B cell (primary cell): Measurements from ENCODE around the gene STON2. TPM values are rescaled to one million over a fixed set of nuclear protein-coding genes. Genes with fewer than 3 reads are reported as not detected.

Experiments used
- ATAC-seq: fragments of 200-7000 bp; cut with Tn5 transposase; one replicate; pipeline ENCODE4 v1.10.0; 2021; ENCODE audit warnings: low read depth, mild to moderate bottlenecking, moderate number of reproducible peaks, moderate library complexity
- CTCF ChIA-PET: fragments of 350-600 bp; sonication (Branson Sonifier 250); formaldehyde crosslinking; loops from one replicate; lab custom pipeline; 2021; ENCODE audit warnings: antibody characterized with exemption, inconsistent platforms; lab: Charles Lee
- POLR2A ChIA-PET: fragments of 350-600 bp; sonication (Branson Sonifier 250); formaldehyde crosslinking; loops from one replicate; lab custom pipeline; 2021; ENCODE audit warnings: antibody characterized with exemption; lab: Charles Lee
- DNase-seq: peaks from one replicate; pipeline ENCODE4 v3.0.0; 2013
- H2AFZ ChIP-seq: 2 replicates; pipeline ENCODE4 v1.6.1; 2012; ENCODE audit warnings: mild to moderate bottlenecking, low read depth, low read length; ENCODE audit not compliant: insufficient read depth, poor library complexity, severe bottlenecking
- H3K27ac ChIP-seq, 2 donors: 1 replicate in 1 of 2; 2 replicates in 1 of 2; pipeline ENCODE4 v1.5.1; 2012 to 2013; ENCODE audit warnings: low read length in 2 of 2, mild to moderate bottlenecking in 2 of 2, moderate library complexity in 1 of 2
- H3K27me3 ChIP-seq, 4 experiments: fragments of 200-600 bp in 1 of 4; sonication (generic) in 1 of 4; replicated peaks in 1 of 4; 1 replicate in 2 of 4; 2 replicates in 2 of 4; pipeline versions ENCODE4 v1.6.1 to v1.7.0; 2013 to 2016; ENCODE audit warnings: low read length in 3 of 4, mild to moderate bottlenecking in 2 of 4, mixed read lengths in 1 of 4, moderate library complexity in 1 of 4; ENCODE audit not compliant: insufficient read depth in 4 of 4, control insufficient read depth in 3 of 4; ENCODE audit errors: control extremely low read depth in 1 of 4
- H3K36me3 ChIP-seq, 2 experiments: replicated peaks in 1 of 2; 1 replicate in 1 of 2; 2 replicates in 1 of 2; pipeline versions ENCODE4 v1.6.1 to v1.7.1; 2013; ENCODE audit warnings: low read length in 1 of 2; ENCODE audit not compliant: insufficient read depth in 2 of 2, control insufficient read depth in 1 of 2; ENCODE audit errors: control extremely low read depth in 1 of 2, extremely low read depth in 1 of 2
- H3K4me1 ChIP-seq, 2 donors: fragments of 200-600 bp in 1 of 2; sonication (generic) in 1 of 2; 1 replicate in 1 of 2; 2 replicates in 1 of 2; pipeline versions ENCODE4 v1.5.1 to v1.6.1; 2013 to 2017; ENCODE audit warnings: low read length in 2 of 2; ENCODE audit not compliant: control insufficient read depth in 2 of 2, insufficient read depth in 2 of 2
- H3K4me2 ChIP-seq: replicated peaks from 2 replicates; pipeline ENCODE3; 2012; ENCODE audit warnings: mild to moderate bottlenecking, low read depth, low read length; ENCODE audit not compliant: poor library complexity, severe bottlenecking
- H3K4me3 ChIP-seq, 5 experiments: fragments of 200-600 bp in 1 of 5; sonication (generic) in 1 of 5; 1 replicate in 3 of 5; 2 replicates in 2 of 5; pipeline versions ENCODE4 v1.5.1 to v1.7.0; 2011 to 2016; ENCODE audit warnings: low read length in 4 of 5, mild to moderate bottlenecking in 4 of 5, low read depth in 2 of 5, control low read depth in 1 of 5, moderate library complexity in 1 of 5; ENCODE audit not compliant: insufficient read depth in 1 of 5; ENCODE audit errors: control extremely low read depth in 1 of 5, extremely low read depth in 1 of 5
- H3K79me2 ChIP-seq: fragments of 200-600 bp; sonication (generic); one replicate; pipeline ENCODE4 v1.6.0; 2016; ENCODE audit warnings: low read length; ENCODE audit not compliant: control insufficient read depth, insufficient read depth
- H3K9ac ChIP-seq: fragments of 200-600 bp; sonication (generic); 2 replicates; pipeline ENCODE4 v1.6.1; 2017; ENCODE audit warnings: mild to moderate bottlenecking, low read length, moderate library complexity
- H3K9me3 ChIP-seq, 3 donors: one replicate each; pipeline versions ENCODE4 v1.6.1 to v1.7.1; 2013; ENCODE audit warnings: low read length in 2 of 3; ENCODE audit not compliant: control insufficient read depth in 2 of 3, insufficient read depth in 1 of 3; ENCODE audit errors: control extremely low read depth in 1 of 3
- H4K20me1 ChIP-seq: 2 replicates; pipeline ENCODE4 v1.6.0; 2012; ENCODE audit warnings: mild to moderate bottlenecking, low read length; ENCODE audit not compliant: insufficient read depth, control insufficient read depth, poor library complexity, severe bottlenecking
- H3K27ac Mint-ChIP-seq: one replicate; pipeline ENCODE4 v1.8.0; 2021; ENCODE audit warnings: mixed read lengths
- H3K27me3 Mint-ChIP-seq: one replicate; pipeline ENCODE4 v1.8.0; 2021; ENCODE audit warnings: mixed read lengths
- H3K4me1 Mint-ChIP-seq: one replicate; pipeline ENCODE4 v1.8.0; 2021; ENCODE audit warnings: mixed read lengths
- H3K4me3 Mint-ChIP-seq: one replicate; pipeline ENCODE4 v1.8.0; 2021; ENCODE audit warnings: mixed read lengths
- H3K9me3 Mint-ChIP-seq: one replicate; pipeline ENCODE4 v1.8.0; 2022; ENCODE audit warnings: mixed read lengths; ENCODE audit not compliant: insufficient read depth
- CTCF ChIP-seq: fragments of 200-600 bp; IDR thresholded peaks from one replicate; pipeline ENCODE4 v1.8.0; 2022; ENCODE audit warnings: antibody characterized with exemption, mild to moderate bottlenecking
- EZH2 ChIP-seq: IDR thresholded peaks from 2 replicates; pipeline ENCODE4 v1.6.1; 2012; ENCODE audit warnings: borderline replicate concordance, low read depth, mild to moderate bottlenecking, moderate library complexity, low read length; ENCODE audit not compliant: insufficient read depth, poor library complexity, severe bottlenecking
- WGBS: methylation state at CpG from one replicate; pipeline ENCODE4 v1.1.5; 2013; ENCODE audit warnings: missing lambda C conversion rate; ENCODE audit not compliant: insufficient coverage; 5-methylcytosine and 5-hydroxymethylcytosine counted together
- intact Hi-C: fragments of 100-400 bp; cut with micrococcal nuclease; formaldehyde crosslinking; loops from one replicate; pipeline ENCODE4 v1.10.0; 2022
- polyA plus RNA-seq: library from polyadenylated mRNA; depleted of rRNA; stranded (reverse); fragments of >200 nt; gene quantifications from 2 replicates; pipeline ENCODE4 v1.2.3, GENCODE V29; 2012
- total RNA-seq, 2 donors: library from RNA; stranded (reverse); fragments of 120-200 nt in 1 of 2; gene quantifications; 1 replicate in 1 of 2; 2 replicates in 1 of 2; pipeline versions ENCODE4 v1.2.3 to v1.2.4, GENCODE V29; 2013 to 2022

STON2 gene
- total and polyA plus RNA-seq, 2 donors (not counting 1 experiment from before 2014, with no cell fraction given): 0.03 TPM; not detected in 1

- Histone ChIP-seq H3K36me3 (no peaks in the 10 kb centered on the region), H3K27ac (no peak overlapping the region), H4K20me1 (no peaks in the 10 kb centered on the region), H3K27me3 (peaks cover 0 to 8% (median 0%) of the 10 kb centered on the region in 4 experiments), H3K9ac (no peak overlapping the region), H3K4me3 (no peak overlapping the region), H2AFZ (no peak overlapping the region), H3K9me3 (no peaks in the 10 kb centered on the region), H3K4me2 (no peak overlapping the region), H3K4me1 (no peaks in the 10 kb centered on the region), H3K79me2 (no peaks in the 10 kb centered on the region)
- no peak for DNase-seq
- WGBS: no CpG with 5 or more reads among the region's 2 CpGs
- no peak for TF ChIP-seq EZH2
- TF ChIP-seq CTCF: no peak
- ChIA-PET POLR2A (no interaction called here), CTCF (no interaction called here)
- ATAC-seq: no peak
- Mint-ChIP-seq H3K27me3 (peaks cover 22% of the 10 kb centered on the region), H3K9me3 (no peaks in the 10 kb centered on the region), H3K4me1 (peaks cover 2% of the 10 kb centered on the region), H3K27ac (no peak overlapping the region), H3K4me3 (no peak overlapping the region)
- intact Hi-C loops: no loop called here
Observed at GRCh38 chr14:81285245-81285644, 114.9 kb downstream of the STON2 start.

GRCh38 chr14:81281332-81281731, 118.8 kb downstream of the STON2 start:
- TF ChIP-seq EZH2 (no peak), CTCF (no peak)
- H3K4me3 Mint-ChIP-seq: no peak overlapping the region
- peaks cover 0 to 21% (median 3%) of the 10 kb centered on the region in 4 experiments for H3K27me3 ChIP-seq
- peaks cover 0 to 6% of the 10 kb centered on the region in 2 donors for H3K4me1 ChIP-seq
- H3K4me1 Mint-ChIP-seq: peaks cover 7% of the 10 kb centered on the region
- H4K20me1 ChIP-seq: no peaks in the 10 kb centered on the region
- DNase-seq (no peak), ATAC-seq (no peak)
- 100% methylated on average over 1 of the region's 1 CpG for WGBS
- no peak overlapping the region for H3K4me2 ChIP-seq
- H3K4me3 ChIP-seq: no peak overlapping the region
- no peaks in the 10 kb centered on the region for H3K9me3 Mint-ChIP-seq
- intact Hi-C loops: no loop called here
- H3K79me2 ChIP-seq: no peaks in the 10 kb centered on the region
- no peak overlapping the region for H3K9ac ChIP-seq
- POLR2A ChIA-PET: no interaction called here
- no peak overlapping the region for H2AFZ ChIP-seq
- no peak overlapping the region for H3K27ac ChIP-seq
- CTCF ChIA-PET: no interaction called here
- H3K27ac Mint-ChIP-seq: no peak overlapping the region
- H3K36me3 ChIP-seq: no peaks in the 10 kb centered on the region
- no peaks in the 10 kb centered on the region for H3K9me3 ChIP-seq
- peaks cover 21% of the 10 kb centered on the region for H3K27me3 Mint-ChIP-seq
